Activated naive CD4-positive, alpha-beta T cell treated with Interleukin-2 at 50 U/mL for 16 hours (primary cell): ENCODE measurements around the gene ZBTB17.

ENCODE experiments used
- DNase-seq: peaks from one replicate; pipeline ENCODE4 v3.0.0-alpha.2; 2020

Gene ZBTB17

DNA sequence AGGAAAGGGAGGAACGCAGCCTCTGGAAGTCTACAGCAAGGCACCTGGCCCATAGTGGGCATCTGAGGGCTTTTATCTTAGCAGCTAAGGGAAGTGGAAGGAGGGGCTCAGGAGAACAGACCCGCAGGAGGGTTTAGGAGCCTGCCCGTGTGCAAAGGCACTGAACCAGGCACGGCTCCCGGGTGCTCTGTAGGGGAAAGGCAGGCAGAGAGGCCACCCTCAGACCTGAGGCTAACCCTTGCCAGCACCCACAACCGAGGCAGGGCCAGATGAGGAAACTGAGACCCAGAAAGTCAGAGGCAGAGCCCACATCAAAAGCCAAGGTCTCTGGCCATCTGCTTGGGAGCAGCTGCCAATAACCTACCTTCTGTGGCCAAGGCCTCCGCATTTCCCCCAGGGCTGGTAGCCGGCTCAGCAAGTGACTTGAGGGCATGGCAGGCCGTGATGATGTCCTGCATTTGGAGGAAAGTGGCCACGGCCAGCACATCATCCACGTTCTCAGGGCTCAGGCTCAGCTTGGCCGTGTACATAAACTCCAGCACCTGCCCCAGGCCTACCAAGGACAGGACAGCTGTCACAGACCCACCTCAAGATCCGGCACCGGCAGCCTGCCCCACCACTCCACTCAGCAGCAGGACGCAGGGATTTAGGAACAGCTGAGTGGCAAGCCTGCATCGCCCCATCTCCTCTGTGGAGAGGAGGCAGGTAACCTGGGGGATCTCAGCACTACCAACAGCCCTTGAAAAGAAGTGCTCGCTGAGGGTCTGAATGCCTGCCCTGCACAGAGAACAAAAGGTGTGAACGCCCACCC is 29.1 kb downstream of the ZBTB17 start:
- no peak for DNase-seq

DNA sequence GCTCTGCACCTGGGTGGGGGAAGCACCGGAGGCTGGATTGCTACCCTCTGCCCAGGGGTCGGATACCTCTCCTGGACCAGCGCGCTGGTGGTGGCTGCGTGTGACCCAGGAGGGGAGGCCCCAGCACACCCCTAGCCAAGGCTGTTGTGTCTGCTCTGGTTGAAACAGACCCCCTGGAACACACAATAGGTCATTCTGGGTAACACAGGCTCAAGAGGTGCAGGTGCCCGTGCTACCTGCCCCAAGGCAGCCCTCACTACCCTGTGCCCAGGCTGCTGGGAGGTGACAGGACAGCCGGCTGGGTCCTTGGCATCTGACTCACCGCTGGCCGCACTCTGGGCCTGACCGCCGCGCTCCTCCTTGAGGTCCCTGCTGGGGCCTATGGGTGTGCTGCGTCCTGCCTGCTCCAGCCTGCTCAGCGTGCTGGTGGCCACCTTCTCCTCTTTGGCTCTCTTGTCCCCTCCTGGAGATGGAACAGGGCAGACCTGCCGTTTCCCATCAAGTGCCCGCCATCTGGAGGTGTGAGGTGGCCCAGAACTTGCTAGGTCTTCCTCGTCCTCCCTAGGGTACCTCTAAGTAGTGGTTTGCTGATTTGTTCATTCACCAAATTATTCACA is 30.0 kb downstream of the ZBTB17 start:
- DNase-seq: no peak

GRCh38 chr1:15945011-15945831 is 30.7 kb downstream of the ZBTB17 start:
- DNase-seq: no peak

- no peak for DNase-seq
Measured at GRCh38 chr1:15944308-15945010, 31.4 kb downstream of the ZBTB17 start.

DNA sequence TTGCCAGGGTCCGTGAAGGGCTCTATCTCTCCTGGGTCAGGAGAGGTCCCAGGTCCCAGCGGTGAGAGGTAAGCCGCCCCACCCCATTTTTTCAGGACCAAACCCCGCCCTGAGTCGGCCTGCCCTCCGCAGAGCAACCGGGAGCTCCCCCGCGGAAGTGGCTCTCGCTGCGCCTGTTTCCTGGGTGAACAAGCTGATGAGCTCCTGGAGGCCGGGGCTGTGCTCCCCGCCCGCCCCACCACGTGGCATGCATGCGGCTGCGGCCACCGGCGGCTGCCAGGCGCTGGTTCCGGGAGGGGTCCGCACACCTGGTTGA is 32.0 kb downstream of the ZBTB17 start:
- no peak for DNase-seq

GRCh38 chr1:15943328-15943991 is 32.4 kb downstream of the ZBTB17 start:
- no peak for DNase-seq

DNA sequence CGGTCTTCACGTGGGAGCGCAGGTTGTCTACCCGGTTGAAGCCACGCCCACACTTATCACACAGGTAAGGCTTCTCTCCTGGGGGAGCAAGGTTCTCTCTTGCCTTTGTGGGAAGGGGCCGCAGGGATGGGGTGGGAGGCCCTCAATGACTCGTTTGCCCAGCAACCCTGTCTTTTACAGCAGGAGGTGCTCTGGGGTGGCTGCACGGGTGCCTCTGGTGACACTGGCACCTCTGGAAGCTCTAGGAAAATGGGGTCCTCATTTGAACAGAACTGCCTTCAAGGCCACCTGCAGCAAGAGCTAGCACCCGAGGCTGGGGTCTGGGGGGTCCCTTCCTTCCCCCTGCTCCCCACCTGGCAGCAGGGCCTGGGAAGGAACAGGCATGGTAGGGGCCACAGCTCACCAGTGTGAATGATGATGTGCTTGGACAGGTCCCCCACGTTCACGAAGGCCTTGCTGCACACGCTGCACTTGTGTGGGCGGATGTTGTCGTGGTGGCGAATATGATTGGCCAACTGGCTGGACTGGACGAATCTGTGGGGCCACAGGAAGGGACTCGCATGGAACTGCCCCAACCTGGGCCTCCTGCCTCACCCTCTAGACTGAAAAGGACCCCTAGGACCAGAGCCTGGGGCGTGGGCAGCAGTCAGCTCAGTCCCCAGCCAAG is 33.1 kb downstream of the ZBTB17 start:
- no peak for DNase-seq

DNA sequence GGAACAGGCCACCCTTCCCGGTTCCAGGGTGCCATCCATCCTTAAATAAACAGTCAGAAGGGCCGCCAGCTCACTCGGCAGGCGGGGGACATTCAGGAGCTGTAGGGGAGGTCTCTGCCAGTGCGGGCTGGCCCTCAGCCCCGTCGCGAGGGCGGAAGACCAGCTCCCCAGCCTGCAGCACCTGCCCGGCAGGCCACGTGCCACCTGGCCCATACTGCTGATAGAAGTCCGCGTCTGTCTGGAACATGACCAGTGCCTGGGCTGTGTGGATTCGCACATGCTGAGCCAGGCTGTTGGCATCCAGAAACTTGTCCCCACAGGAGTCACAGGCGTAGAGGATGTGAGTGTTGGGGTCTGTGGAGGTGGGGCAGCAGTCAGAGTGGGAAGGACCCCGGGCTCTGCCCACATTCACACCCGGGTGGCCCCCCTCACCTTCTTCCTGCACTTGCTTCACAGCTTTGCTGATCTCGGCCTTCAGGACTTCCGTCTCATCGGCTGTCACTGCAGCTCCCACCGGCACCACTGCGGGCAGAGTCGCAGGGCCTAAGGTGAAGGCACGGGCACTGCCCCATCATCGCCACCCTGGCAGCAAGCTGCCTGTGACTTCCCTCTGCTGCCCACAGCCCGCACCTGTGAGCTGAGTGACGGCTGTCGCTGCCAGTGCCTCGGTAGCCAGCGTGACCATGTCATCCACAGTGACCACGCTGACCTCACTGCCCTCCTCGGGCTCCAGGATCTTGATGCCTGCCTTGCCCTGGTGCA is 33.8 kb downstream of the ZBTB17 start:
- no peak for DNase-seq

DNA sequence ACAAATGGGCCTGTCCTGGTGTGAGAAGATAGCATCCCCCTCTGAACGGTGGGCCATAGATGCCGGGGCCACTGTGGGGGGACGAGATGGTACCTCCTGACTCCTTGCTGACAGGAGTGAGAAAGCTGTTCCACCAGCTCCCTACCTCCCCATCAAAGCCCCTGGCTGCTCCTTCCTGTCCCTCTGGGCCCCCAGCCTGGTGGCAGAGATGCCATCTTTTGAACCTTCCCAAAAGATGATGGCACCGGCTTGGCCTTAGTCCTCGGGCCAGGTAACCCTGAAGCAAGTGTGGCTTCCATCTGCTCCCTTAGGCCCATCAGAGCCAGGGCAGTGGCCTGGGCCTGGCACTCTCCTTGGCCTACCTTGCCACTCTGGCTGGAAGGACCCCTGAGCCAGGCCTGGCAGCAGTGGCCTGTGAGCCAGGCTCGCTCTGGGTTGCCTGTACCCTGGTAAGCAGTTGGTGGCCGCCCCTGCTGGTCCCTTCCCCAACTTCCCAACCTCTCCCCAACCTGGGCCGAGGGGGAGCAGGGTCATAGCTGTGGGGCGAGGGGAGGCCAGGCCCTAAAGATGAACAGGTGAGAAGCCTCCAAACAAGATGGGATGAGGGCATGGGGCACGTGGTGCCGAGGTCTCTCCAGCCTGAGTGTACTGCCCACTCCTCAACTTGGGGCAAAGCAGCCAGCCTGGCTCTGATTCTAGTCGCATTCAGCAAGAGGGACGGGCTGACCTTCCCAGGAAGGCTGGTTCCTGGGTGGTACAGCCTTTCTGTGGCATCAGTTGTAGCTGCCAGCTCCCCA is 34.7 kb downstream of the ZBTB17 start:
- no peak for DNase-seq

GRCh38 chr1:15940110-15941043 is 35.5 kb downstream of the ZBTB17 start:
- no peak for DNase-seq

DNA sequence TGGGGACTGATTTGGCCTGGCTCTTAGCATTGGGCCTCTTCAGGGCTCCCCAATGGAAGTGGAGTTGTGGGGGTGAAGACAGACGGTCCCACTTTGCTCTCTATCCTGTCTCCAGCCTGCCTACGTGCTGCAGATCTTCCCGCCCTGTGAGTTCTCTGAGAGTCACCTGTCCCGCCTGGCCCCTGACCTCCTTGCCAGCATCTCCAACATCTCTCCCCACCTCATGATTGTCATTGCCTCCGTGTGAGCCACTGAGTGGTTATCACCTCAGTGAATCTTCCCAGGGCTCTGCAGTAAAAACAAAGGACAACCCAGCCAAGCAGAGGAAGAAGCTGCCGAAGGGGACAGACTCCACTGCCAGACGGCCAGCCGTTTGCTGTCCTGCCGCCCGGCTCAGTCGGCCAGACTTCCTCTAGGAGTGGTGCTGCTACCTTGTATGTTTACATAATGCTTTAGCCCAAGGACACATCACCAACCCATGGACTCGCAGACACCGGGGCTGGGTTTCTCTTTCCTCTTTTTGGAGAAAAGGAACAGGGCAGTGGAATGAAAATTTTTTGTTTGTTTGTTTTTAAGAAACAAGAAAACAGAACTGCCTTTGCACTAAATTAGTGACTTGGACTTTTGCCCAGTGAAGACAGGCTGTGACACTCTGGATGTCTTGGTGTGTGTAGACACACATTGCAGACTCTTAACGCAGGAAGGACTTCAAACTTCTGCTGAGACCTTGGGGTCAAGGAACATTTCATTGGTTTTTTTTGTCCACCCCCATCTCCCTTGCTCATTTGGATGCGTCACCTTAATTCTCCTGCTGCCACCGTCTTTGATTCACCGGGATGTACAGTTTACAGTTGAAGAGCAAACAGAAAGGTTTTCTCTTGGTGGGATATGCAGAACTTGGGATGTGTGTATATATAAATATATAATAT is 36.5 kb downstream of the ZBTB17 start:
- no peak for DNase-seq

DNA sequence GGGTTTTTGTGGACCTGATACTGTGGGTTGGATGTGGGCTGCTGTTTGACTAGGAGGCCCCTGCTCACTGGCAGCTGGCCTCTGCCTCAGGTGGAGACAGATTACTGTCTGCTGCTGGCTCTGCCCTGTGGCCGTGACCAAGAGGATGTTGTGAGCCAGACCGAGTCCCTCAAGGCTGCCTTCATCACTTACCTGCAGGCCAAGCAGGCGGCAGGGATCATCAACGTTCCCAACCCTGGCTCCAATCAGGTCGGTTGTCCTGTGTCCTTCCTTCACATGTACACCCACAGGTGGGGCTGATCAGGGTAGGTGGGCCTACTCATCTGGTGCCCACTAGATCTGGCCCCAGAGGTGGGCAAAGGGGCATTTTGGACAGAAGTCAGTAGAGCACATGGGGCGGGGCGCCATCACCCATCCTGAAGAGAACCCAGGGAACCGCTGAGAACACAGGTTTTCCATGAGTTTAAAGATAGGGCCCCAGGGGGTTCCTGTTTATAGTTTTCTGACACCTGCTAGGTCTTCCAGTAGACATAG is 37.2 kb downstream of the ZBTB17 start:
- no peak for DNase-seq

DNA sequence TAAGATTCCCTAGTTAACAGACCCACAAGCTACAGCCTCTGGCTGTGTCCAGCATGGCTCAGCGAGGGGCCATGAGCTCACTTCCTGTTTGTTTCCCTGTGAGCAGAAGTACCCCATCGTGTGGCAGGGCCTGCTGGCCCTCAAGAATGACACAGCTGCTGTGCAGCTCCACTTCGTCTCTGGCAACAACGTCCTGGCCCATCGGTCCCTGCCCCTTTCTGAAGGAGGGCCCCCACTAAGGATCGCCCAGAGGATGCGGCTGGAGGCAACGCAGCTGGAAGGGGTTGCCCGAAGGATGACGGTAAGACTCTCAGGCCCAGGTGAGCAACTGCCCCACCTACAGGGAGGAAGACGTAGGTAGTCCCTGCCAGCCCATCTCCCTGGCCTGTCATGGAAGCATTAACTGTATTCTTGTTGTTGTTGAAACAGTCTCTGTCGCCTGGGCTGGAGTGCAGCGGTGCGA is 38.2 kb downstream of the ZBTB17 start:
- DNase-seq: no peak

- no peak for DNase-seq
Measured at GRCh38 chr1:15937146-15937545, 38.8 kb downstream of the ZBTB17 start.

GRCh38 chr1:15936025-15936424 is 39.9 kb downstream of the ZBTB17 start:
- no peak for DNase-seq

GRCh38 chr1:15935056-15935950 is 40.6 kb downstream of the ZBTB17 start:
- DNase-seq: no peak
